Measurements from ENCODE around the gene KLRK1.
"Not testable (repeated sequence)": the region's sequence is repeated elsewhere in the genome, so short reads cannot be mapped to it uniquely, and the experiment has no call there.

KLRK1 gene

DNA sequence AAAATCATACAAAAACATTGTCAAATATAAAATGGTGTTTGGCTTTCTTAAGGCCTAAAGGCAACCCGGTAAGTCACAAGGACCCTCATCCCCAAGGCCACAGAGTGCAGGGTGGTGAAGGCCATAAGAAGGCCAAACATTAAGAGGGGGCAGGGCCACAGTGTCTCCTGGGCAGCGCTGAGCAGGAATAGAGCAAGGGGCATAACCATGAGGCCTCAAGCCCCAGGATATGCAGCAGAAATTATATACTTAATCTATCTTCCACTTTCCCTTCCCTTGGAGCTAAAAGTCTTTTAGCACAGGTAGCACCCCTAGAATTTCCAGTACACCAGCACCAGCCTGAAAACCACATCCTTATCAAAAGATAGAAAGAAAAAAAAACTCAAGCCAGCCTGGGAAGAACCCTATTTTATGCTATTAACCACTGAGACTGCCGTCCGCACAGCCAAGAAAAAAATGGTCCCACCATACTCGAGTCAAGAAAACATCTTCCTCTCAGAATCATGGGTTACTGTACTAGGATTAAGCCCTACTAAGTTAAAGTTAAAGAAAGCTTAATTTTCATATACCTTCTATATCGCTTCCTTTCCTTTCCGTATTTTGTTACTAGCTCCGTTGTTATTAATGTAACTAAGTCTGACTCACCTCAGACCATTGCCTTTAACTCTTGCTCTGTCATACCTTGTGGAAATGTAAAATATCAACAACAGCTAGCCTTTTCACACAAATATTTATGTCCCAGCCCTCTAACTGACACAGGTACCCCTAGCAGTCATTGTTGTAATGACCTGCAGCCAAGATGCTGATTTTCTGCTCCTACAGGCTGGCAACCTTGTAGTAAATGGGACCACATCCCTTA is 20.1 kb downstream of the KLRK1 start:
- no peak for DNase-seq (ENCODE audit: low read depth, low spot score)
- TF ChIP-seq, protein P1, sequence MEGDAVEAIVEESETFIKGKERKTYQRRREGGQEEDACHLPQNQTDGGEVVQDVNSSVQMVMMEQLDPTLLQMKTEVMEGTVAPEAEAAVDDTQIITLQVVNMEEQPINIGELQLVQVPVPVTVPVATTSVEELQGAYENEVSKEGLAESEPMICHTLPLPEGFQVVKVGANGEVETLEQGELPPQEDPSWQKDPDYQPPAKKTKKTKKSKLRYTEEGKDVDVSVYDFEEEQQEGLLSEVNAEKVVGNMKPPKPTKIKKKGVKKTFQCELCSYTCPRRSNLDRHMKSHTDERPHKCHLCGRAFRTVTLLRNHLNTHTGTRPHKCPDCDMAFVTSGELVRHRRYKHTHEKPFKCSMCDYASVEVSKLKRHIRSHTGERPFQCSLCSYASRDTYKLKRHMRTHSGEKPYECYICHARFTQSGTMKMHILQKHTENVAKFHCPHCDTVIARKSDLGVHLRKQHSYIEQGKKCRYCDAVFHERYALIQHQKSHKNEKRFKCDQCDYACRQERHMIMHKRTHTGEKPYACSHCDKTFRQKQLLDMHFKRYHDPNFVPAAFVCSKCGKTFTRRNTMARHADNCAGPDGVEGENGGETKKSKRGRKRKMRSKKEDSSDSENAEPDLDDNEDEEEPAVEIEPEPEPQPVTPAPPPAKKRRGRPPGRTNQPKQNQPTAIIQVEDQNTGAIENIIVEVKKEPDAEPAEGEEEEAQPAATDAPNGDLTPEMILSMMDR (IDR thresholded peaks at IDR 0.05; ENCODE audit: low read depth, low read length) = no peak
- in situ Hi-C loops (cut with HindIII; ENCODE audit: low sequenced_read_pairs) = no loop called here
- H3K4me3 ChIP-seq (ENCODE audit: low read depth, low read length) = no peak overlapping the region

DNA sequence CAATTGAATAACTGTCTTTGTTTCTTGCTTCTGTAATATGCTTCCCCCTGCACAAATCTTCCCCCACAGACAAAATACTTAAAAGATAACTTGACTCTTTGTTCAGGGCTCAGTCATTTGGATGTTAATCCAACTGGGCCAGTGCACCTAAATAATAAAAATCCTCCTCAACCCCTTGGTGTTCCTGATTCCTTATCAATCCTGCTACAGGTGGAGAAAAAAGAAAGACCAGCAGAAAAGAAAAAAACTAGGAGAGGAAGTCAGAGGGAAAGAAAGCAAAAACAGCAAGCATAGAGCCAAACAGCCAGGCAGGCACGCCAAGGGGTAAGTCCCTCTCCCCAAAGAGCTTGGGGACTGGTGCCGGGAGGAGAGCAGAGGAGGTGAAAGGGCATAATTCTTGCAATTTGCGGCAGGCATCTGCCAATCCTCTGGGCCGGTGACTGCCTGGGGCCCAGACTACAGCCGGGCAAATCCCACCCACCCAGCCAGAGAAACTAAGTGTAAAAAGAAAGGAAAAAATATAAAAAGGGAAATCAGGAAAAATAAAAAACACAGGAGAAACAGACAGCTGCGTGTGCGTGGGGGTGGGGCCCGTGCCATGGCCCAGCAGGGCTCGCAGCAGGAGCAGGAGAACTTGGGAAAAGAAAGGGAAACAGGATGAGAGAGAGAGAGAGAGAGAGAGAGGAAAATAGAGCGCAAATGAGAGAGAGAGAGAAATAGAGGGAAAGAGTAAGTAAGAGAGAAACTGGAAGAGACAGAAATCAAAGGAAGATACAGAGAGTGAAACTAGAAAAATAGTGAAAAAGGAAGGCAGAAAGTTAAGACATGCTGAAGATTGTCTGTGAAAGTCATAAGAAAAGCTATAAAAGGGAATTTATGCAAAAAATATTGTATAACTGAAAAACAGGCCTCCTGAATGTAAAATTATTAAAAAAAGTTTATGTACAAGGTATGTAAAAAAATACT is 21.4 kb downstream of the KLRK1 start:
- in situ Hi-C loops (cut with HindIII; ENCODE audit: low sequenced_read_pairs) = no loop called here
- DNase-seq (ENCODE audit: low read depth, low spot score) = no peak
- TF ChIP-seq, protein P1 (IDR thresholded peaks at IDR 0.05; ENCODE audit: low read depth, low read length) = no peak
- no peak overlapping the region for H3K4me3 ChIP-seq (ENCODE audit: low read depth, low read length)

DNA sequence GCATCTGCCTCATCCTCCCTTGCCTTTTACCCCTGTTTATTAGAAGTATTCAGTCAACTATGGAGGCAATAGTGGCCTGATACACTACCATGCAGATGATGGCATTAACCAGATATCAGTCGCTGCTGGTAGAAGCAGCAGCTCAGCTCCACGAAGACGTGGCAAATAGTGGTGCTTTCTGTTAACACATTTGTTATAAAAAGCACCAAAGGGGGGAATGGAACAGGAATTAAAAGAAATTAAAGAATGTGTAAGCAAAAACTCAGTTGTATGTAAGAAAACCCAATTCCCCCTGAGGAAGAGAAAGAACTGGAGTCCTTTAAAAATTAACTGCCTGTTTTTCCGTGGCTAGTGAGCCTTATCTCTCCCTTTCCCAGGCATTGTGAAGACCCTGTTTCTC is 22.1 kb downstream of the KLRK1 start:
- H3K4me3 ChIP-seq (ENCODE audit: low read depth, low read length); DNase-seq (ENCODE audit: low read depth, low spot score); in situ Hi-C loops (cut with HindIII; ENCODE audit: low sequenced_read_pairs): not testable (repeated sequence)

- DNase-seq (ENCODE audit: low read depth, low spot score) = peak; percentile 61
- TF ChIP-seq, protein P1 (IDR thresholded peaks at IDR 0.05; ENCODE audit: low read depth, low read length) = peak; percentile 36
- in situ Hi-C loops (cut with HindIII; ENCODE audit: low sequenced_read_pairs) = no loop called here
- no peak overlapping the region for H3K4me3 ChIP-seq (ENCODE audit: low read depth, low read length)
Measured at GRCh38 chr12:10366875-10367274, 23.0 kb downstream of the KLRK1 start.

GRCh38 chr12:10365696-10366405 is 24.0 kb downstream of the KLRK1 start:
- peak overlapping the region; percentile 56 for H3K4me3 ChIP-seq (ENCODE audit: low read depth, low read length)
- in situ Hi-C loops (cut with HindIII; ENCODE audit: low sequenced_read_pairs) = no loop called here
- DNase-seq (ENCODE audit: low read depth, low spot score) = peak; percentile 35

DNA sequence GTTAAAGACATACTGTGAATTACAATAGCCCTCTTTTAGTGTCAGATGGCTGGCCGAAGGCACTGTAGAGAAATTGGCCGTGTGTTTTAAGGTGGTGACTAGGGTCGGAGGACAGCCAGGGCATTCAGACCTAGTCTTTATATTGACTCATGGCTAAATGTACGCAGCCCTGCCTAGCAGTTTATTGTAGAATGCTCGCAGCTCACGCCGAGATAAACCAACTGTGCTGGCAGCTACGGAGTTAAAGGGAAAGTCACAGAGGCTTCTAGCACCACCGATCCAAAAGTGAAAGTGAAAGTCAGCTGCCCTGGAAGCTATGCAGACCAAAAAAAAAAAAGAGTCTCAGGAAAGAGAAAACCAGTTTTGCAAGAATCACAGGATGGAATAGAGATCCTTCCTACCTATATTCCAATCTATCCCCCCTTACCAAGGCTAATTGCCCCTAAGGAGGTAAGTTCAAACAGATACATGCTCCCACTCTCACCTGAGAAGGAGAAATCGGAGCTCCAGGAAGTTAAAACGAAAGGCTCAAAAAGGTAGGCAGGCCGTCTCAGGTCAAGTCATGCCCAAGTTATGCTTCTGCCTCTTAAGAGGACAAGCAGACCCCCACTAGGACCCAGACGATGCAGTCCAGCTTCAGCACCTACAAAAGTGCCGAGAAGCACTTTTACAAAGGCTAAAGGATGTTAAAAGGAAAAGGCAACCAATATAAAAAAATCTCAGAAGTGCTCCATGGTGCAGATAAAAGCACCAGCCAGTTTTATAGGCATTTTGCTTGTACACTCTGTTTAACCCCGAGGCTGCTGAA is 24.8 kb downstream of the KLRK1 start:
- peak; percentile 89 for DNase-seq (ENCODE audit: low read depth, low spot score)
- TF ChIP-seq, protein P1 (IDR thresholded peaks at IDR 0.05; ENCODE audit: low read depth, low read length) = no peak
- peak overlapping the region; percentile 56 for H3K4me3 ChIP-seq (ENCODE audit: low read depth, low read length)
- in situ Hi-C loops (cut with HindIII; ENCODE audit: low sequenced_read_pairs) = no loop called here

More at GRCh38 chr12:10365696-10366405, 24.0 kb downstream of the KLRK1 start:
- TF ChIP-seq, protein P1 (IDR thresholded peaks at IDR 0.05; ENCODE audit: low read depth, low read length) = peak; percentile 12
